WERI-Rb-1 (cell line): ENCODE measurements around the gene SUFU.

ENCODE experiments used
- DNase-seq: peaks from one replicate; pipeline ENCODE4 v3.0.0-alpha.2; 2020
- H3K27ac ChIP-seq: fragments of 250-450 bp; sonication (Bioruptor Pico); 2 replicates; pipeline ENCODE4 v1.5.1; 2020; ENCODE audit warnings: mild to moderate bottlenecking, moderate library complexity
- H3K27me3 ChIP-seq: fragments of 250-450 bp; sonication (Bioruptor Pico); 2 replicates; pipeline ENCODE4 v1.5.1; 2021; ENCODE audit warnings: mild to moderate bottlenecking, low read depth, moderate library complexity; ENCODE audit not compliant: insufficient read depth, severe bottlenecking
- H3K36me3 ChIP-seq: fragments of 250-450 bp; sonication (Bioruptor Pico); 2 replicates; pipeline ENCODE4 v1.5.1; 2020; ENCODE audit warnings: mild to moderate bottlenecking, moderate library complexity
- H3K4me3 ChIP-seq: 2 replicates; pipeline ENCODE4 v1.5.1; 2011; ENCODE audit warnings: low read depth, mild to moderate bottlenecking, control low read depth, low read length
- H3K9me3 ChIP-seq: fragments of 250-450 bp; sonication (Bioruptor Pico); 2 replicates; pipeline ENCODE4 v1.5.1; 2021; ENCODE audit warnings: mild to moderate bottlenecking, moderate library complexity; ENCODE audit not compliant: severe bottlenecking
- TF ChIP-seq, protein P1 (sequence below): IDR thresholded peaks from 2 replicates; pipeline ENCODE4 v1.5.1; 2011; ENCODE audit warnings: low read depth, mild to moderate bottlenecking, control low read depth, inconsistent platforms, low read length

SUFU gene

DNA sequence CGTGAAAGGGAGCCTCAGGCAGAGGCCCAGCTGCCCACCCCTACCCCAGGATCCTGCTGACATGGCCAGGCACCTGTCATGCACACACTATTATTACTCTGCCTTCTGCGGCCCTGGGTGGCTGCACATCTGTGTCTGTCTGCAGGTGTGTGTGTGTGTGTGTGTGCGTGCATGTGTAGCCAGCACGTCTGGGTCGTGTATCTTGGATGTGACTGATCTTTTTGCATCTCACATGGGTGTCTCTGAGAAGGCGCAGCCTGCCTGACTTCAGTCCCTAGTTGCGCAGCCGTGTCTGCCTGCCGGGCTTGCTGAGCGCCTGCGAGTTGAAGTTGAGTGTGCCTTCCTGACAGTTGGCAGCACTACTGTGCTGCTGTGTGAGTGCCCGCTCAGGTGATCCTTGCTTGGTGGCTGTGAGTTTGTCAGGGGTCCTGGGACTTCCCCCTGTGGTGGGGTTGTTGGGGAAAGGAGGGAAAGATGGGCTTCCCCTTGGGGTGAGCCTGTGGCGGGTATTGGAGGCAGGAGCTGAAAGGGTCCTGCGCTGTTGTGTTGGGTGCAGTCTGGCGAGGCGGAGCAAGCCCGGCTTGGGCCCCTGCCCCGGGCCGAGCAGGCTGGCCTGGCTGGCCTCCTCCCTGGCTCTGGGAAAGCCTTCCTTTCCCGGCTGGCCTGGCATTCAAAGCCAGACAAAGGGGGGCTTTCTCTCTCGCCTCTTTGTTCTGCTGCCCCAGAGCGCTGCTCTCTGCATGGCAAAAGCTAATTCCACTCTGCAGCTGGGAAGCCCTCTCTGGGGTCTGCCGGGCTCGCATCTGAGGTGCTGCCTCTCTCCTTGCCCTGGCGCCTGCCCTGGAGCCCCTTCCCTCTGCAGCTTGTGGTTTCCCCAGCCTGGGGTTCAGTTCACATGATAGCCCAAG, 145.4 kb downstream of the SUFU start:
- Histone ChIP-seq H3K27ac (peak overlapping the region; percentile 37), H3K36me3 (peaks cover 33% of the 10 kb centered on the region), H3K9me3 (no peaks in the 10 kb centered on the region), H3K4me3 (no peak overlapping the region), H3K27me3 (no peaks in the 10 kb centered on the region)
- no peak for DNase-seq
- TF ChIP-seq, protein P1, sequence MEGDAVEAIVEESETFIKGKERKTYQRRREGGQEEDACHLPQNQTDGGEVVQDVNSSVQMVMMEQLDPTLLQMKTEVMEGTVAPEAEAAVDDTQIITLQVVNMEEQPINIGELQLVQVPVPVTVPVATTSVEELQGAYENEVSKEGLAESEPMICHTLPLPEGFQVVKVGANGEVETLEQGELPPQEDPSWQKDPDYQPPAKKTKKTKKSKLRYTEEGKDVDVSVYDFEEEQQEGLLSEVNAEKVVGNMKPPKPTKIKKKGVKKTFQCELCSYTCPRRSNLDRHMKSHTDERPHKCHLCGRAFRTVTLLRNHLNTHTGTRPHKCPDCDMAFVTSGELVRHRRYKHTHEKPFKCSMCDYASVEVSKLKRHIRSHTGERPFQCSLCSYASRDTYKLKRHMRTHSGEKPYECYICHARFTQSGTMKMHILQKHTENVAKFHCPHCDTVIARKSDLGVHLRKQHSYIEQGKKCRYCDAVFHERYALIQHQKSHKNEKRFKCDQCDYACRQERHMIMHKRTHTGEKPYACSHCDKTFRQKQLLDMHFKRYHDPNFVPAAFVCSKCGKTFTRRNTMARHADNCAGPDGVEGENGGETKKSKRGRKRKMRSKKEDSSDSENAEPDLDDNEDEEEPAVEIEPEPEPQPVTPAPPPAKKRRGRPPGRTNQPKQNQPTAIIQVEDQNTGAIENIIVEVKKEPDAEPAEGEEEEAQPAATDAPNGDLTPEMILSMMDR = no peak

DNA sequence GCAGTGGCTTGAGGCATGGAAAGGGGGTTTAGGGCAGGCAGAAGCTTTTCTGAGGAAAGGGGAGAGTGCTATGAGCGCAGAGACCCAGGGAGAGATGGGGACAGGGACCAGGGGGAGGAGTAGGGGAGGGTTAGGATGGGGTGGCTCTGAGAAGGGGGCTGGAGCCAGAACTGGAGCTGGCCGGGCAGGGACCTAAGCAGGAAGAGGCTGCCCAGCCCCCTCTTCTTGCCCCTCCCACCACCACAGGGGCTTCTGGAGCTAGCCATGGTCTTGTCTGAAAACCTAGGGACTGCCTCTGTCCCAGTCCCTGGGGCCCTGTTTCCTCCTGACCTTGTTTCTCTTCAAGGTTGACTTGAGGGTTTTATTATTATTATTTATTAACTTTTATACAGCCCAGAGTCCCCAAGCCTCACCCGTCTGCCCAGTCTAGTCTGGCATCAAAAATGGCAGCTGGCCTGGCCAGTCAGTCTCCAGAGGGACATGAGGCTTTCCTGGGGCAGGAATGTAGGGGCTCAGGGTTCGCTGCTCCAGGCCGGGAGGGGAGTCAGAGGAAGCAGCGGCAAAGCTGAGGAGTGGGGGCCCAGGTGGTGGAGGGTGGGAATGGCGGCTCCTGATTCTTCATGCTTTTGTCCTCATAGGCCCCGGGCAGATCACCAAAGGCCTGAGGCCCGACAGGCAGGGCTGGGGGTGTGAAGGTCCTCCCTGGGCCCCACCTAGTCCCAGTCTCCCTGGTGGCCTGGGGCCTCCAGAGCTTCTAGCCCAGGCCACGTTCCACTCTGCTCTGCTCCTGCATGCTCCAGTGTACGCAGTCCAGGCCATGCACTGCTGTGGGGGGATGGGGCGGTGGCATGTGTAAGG, 146.3 kb downstream of the SUFU start:
- peak overlapping the region; percentile 37 for H3K27ac ChIP-seq
- H3K9me3 ChIP-seq = no peaks in the 10 kb centered on the region
- DNase-seq = no peak
- H3K27me3 ChIP-seq = no peaks in the 10 kb centered on the region
- H3K36me3 ChIP-seq = peaks cover 37% of the 10 kb centered on the region
- TF ChIP-seq, protein P1 = no peak
- H3K4me3 ChIP-seq = no peak overlapping the region

DNA sequence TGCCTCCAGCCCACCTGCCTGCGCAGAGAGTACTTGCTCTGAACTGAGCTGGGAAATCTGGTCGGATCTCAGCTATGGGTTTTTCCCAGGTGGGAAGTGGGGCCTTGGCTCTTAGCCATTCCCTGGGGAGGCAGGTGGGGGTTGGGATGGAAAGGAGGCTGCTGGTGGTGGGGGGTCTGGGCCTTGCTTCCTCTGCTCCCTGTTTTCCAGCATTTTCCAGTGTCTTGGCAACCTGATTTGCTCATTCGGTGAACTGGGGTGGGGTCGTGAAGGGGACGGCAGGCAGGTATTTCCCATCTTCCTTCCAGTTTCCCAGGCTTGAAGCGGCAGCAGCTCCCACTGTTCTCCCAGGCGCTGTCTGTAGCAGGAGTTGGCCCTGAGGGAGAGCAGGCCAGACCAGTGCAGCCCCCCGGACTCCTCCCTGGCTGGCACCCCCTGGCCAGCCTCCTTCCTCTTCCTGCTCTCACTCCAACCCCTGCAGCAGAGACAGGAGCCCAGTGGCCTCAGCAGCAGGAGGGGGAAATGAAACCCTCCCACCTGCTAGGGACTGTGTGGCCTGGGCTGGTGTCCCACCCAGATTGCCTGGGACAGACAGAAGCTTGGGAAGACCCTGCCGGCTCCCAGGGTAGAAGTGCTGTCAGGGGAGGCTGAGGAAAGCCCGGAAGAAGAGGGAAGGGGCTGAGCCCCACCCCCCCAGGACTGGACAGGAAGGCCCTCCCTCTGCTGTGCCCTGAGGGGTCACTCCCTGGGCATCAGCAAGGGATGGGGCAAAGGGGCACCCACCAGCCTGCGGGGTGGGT, 147.1 kb downstream of the SUFU start:
- Histone ChIP-seq H3K9me3 (no peaks in the 10 kb centered on the region), H3K36me3 (peaks cover 43% of the 10 kb centered on the region), H3K27ac (no peak overlapping the region), H3K4me3 (no peak overlapping the region), H3K27me3 (no peaks in the 10 kb centered on the region)
- no peak for DNase-seq
- TF ChIP-seq, protein P1 = no peak

DNA sequence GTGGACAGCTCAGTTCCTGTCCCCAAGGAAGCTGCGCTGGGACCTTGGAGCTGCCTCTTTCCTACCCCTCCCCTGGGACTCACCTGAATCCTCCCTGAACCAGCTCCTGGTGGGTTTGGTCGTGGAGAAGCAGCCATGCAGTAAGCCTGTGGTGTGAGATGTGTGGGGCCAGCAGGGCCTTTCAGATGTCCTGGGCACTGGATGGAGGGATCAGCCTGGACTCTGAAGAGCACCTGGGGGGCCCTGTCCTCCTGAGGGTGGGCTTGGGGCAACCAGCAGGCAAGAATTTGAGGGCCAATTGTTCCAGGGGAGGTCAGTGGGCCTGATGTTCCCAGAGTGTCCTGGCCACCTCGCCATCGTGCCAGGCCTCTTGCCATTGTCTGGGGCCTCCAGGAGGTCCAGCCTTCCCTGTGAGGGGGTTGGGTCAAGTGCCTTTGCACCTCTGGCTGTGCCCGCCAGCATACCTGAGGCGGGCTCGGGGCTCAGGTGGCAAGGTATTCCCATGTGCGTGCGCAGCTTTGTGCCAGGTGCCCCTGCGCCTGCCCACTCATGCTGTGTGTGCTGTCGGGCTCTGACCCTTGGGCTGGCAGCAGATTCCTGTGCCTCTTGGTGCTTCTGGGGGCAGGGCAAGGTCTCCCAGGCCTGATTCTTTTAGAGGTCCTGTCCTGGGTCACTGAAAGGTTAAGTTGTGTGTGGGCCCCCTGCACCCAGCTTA, 147.8 kb downstream of the SUFU start:
- no peak for DNase-seq
- TF ChIP-seq, protein P1 = no peak
- Histone ChIP-seq H3K9me3 (no peaks in the 10 kb centered on the region), H3K27ac (no peak overlapping the region), H3K27me3 (no peaks in the 10 kb centered on the region), H3K4me3 (no peak overlapping the region), H3K36me3 (peaks cover 46% of the 10 kb centered on the region)

DNA sequence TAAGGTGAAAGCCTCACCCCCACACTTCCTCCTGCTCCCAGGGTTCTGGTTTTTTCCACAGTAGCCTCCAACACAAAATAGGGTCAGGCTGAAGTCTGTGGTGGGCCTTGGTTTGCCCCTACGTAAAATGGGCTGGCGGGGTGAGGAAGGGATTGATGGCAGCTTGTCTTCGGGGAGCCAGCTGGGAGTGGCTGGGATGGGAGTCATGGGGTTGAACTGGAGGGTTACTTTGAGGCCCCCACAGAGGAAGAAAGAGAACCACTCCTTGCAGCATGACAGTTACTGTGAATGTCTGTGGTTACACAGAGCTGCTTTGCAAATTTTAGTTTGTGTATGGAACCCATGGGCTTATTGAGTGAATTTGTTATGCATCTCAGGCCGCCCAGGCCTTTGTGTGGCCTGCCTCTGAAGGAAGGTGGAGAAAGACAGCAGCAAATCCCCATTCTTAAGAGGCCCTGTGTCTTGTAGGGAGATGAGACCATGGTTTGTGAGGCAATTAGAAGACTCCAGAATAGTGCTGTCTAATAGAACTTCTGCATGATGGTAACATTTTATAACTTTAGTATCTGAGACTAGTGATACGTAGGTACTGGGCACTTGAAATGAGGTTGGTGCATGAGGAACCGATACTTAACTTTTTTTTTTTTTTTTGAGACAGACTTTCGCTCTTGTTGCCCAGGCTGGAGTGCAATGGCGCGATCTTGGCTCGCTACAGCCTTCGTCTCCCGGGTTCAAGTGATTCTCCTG, 148.6 kb downstream of the SUFU start:
- TF ChIP-seq, protein P1 = no peak
- H3K27ac ChIP-seq = no peak overlapping the region
- H3K27me3 ChIP-seq = no peaks in the 10 kb centered on the region
- H3K36me3 ChIP-seq = peaks cover 46% of the 10 kb centered on the region
- no peak overlapping the region for H3K4me3 ChIP-seq
- no peaks in the 10 kb centered on the region for H3K9me3 ChIP-seq
- no peak for DNase-seq
